HG02840 (cell line): ENCODE data around the gene TRIAP1.

Experiments
- ATAC-seq: cut with Tn5 transposase; IDR thresholded peaks from one replicate; pipeline ENCODE4 v1.9.1; 2021; ENCODE audit warnings: mild to moderate bottlenecking, moderate library complexity, moderate number of reproducible peaks; ENCODE audit not compliant: unreplicated experiment, low FRiP score

TRIAP1 gene

DNA sequence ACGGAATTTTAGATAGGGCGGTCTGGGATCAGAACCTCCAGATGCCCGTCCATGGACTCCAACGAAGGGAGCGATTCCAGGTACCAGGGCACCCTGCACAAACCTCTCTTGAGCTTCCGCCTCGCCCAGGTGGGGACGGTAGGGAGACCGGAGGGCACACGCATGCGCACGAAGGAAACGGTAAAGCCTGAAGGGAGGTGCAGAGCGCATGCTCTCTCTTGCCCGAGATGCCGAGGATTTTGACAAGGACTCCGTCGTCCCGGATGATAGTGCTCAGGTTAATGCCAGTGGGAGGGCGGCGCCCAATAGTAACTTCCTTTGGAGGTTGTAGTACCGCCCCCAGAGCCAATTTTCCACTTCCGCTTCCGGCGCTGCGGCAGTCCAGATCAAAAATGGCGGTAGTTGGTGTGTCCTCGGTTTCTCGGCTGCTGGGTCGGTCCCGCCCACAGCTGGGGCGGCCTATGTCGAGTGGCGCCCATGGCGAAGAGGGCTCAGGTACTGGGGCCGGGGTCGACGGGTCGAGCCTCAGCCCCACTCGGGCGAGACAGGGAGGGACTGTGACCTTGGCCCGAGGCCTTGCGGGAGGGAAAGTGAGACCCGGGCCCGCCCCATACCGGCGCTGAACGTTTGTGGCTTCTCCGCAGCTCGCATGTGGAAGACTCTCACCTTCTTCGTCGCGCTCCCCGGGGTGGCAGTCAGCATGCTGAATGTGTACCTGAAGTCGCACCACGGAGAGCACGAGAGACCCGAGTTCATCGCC lies 8.3 kb downstream of the TRIAP1 start, which contains the start of gene COX6A1:
COX6A1 (plus strand) TSS at position 379 of the 760 bp plus-strand sequence; CDS start at position 393, 14 bp downstream.
- peak; percentile 96 for ATAC-seq

DNA sequence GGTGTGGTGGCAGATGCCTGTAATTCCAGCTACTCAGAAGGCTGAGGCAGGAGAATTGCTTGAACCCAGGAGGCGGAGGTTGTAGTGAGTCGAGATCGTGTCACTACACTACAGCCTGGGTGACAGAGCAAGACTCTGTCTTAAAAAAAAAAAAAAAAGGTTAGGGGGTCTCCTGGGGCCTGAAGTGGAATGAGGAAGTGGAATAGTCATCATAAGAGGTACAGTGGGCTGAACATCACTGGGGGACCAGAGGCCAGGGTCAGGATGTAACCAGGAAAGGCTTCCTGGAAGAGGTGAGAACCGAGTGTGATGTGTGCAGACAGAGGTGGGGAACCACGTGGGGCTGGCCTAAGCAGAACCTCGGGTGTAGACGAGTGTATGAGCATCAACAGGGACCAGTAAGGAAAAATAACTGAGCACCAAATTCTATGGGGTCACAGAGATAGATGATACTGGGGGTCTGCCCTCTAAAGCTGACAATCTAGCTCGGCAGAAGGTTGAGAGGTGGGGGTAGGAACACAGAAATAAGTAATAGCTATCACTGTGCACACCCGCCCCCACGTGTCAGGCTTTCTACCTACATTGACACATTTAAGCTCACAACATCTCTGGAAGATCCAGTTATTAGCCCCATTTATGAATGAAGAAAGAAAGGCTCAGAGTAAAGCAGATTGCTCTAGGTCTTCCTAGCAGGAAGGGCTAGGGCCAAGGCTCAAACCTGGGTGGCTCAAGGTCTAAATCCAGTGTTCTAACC lies 13.2 kb downstream of the TRIAP1 start:
- no peak for ATAC-seq

DNA sequence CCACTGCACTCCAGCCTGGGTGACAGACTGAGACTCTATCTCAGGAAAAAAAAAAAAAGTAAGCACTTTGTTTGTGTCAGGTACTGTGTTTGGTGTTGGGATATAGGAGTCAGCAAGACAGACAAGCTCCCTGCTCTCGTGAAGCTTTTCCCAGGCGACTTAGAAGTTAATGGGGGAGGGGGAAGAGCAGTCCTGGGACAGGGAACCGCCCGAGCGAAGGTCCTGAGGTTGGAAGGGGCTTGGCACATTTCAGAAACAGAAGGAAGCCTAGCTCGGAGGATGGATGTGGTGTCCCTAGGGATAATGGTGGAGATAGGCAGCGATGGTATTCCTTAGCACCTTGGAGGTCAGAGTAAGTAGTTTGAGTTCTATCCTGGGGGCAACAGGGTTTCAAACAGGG lies 16.8 kb downstream of the TRIAP1 start:
- ATAC-seq, result no peak

DNA sequence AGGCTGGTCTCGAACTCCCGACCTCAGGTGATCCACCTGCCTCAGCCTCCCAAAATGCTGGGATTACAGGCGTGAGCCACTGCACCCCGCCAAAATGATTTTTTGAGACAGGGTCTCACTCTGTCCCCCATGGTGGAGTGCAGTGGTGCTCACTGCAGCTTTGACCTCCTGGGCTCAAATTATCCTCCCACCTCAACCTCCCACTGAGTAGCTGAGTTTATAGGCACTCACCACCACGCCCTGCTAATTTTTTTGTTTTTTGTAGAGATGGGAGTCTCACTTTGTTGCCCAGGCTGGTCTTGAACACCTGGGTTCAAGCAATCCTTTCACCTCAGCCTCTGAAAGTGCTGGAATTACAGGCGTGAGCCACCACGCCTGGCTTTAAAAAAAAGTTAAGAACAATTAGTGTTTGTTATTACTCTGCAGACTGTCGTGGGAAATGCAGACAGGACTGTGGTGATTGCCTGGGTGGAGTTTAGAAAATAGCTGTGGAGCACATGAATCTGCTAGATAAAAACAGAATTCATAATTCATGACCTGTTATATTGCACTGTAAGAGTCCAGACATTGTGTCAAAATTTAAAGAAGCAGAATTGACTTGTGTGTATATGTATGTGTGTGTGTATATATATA lies 17.5 kb downstream of the TRIAP1 start:
- ATAC-seq, result no peak

DNA sequence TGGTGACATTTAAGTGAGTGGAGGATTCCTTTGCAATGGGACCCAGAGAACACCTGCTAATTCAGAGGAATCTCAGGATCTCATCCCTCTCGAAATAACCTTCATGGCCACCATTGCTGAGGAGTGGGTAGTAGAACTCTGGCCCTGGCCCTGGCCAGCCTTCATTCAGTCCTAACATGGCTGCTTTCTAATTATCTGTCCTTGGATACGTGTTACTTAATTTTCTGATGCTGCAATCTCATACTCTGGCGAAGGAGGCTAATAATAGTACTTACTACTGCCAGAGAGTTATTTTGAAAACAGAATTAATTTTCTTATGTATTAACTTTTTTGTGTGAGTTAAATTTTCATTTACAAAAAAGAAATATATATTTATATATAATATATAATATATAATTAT lies 20.4 kb downstream of the TRIAP1 start:
- no peak for ATAC-seq

DNA sequence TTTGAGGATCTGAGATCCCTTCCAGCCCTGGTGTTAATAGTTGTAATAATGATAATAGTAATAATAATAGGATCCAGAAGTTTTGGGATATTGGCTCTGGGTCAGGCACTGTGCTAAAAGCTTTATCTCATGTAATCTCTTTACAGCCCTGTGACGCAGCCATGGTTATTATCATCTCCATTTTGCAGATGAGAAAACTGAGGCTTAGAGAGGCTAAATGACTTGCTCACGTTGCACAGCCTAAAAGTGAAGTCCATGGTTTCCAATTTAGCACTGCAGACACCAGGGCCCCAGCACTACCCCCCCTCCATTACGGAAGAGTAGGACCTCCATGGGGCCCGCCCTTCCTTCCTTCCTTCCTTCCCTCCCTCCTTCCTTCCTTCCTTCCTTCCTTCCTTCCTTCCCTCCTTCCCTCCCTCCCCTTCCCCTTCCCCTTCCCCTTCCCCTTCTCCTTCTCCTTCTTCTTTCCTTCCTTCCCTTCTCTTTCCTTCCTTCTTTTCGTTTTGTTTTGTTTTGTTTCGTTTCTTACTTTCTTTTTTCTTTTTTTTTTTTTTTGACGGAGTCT lies 23.2 kb downstream of the TRIAP1 start:
- no peak for ATAC-seq

DNA sequence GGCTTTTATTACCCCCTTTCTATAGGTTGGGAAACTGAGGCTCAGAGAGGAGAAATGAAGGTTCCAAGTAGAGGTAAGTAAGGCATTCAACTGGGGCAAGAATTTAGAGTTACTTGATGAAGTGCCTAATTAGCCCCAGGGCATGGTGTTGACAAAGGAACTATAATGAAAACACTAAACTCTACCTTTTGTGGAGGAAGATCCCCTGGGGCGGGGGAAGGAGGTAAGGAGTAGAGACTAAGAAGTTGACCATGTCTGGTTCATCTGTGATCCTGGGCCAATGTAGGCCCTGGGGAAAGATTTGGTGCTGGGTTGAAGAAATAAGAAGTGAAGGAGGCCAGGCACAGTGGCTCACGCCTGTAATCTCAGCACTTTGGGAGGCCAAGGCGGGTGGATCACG lies 24.5 kb downstream of the TRIAP1 start:
- no peak for ATAC-seq

DNA sequence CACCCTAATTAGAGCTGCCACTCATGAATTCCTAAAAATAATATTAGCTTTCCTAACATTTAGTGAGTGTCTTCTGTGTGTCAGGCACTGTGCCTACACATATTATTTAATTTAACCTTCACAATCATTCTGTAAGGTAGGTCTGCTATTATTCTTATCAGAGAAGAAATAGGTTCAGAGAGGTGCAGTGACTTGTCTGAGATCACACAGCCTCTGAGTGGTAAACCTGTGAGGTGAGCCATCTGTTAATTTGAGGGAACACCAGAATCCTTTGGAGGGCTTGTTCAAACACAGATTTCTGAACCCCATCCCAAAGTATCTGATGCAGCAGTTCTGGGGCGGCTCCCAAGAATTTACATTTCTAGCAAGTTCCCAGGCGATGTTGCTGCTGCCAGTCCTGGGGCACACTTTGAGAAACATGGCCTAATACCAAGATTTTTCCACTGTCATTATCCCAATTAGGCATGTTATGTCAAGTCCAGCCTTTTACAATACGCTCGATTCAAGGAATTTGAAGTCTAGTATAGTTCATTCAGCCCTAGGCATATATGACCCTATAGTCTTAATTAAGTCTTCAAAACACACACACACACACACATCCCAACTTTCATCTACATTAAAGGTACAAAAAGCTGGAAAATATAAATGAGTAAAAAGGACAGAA lies 28.1 kb downstream of the TRIAP1 start:
- no peak for ATAC-seq

DNA sequence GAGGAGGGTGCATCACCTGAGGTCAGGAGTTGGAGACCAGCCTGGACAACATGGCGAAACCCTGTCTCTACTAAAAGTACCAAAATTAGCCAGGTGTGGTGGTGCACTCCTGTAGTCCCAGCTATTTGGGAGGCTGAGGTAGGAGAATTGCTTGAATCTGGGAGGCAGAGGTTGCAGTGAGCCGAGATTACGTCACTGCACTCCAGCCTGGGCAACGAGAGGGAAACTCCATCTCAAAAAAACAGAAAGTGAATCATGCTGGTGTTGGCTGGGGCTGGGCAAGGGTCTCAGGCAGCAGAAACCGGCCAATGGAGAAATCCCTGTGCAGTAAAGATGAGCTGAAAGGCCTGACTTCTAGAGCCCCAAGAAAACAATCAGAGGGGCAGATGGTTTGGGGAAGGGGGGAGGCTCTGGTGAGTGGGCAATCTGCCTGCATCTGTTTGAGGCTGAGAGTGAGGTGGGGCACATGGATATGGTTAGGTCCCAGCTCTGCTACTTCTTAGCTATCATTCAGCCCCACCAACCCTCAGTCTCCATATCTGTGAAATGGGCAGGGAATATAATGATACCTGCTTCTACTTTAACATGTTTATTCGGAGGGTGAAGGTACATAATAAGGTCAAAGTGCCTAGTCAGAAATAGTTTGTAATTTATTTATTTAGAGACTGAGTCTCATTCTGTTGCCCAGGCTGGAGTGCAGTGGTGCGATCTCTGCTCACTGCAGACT lies 29.5 kb downstream of the TRIAP1 start:
- no peak for ATAC-seq

DNA sequence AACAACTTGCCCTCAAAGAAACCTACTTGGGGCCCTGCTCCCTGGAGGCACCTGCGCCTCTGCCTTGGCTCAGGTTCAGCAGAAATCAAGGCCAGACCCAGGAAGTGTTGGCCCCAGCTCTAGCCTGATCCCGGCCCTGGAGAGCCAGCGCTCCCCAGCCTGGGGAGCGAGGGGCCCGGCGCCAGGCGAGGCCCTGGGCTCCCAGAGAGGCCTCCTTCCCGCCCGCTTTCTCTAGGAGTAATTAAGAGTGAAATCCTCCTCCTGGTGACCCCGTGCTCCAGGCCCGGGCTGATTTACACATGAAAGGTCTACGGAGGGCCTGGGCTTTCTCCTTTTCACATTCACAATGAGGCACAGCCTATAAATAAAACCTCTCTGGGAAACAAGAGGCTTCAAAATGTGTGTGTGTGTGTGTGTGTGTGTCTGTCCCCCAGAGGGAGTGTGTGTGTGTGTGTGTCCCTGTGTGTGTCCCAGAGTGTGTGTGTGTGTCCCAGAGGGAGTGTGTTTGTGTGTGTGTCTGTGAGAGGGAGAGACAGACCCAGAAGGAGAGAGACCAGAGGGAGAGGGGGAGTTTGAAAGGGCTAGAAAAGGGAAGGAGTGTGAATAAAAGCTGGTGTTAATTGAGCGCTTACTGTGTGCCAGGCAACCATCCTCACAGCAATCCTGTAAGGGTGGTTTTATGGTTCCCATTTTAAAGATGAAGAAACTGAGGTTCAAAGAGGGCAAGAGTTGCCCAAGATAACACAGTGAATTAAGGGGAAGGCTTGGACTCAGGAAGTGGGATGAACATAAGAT lies 32.1 kb downstream of the TRIAP1 start:
- no peak for ATAC-seq

DNA sequence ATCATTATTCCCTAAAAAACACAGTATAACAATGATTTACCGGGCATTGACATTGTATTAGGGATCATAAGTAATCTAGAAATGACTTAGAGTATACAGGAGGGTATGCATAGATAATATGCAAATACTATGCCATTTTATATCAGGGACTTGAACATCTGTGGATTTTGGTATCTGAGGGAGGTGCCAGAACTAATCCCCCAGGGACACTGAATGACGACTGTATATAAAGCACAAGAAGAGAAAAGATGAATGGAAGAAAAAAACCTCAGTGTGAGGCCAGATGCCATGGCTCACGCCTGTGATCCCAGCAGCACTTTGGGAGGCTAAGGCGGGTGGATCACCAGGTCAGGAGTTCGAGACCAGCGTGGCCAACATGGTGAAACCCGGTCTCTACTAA lies 33.8 kb downstream of the TRIAP1 start:
- ATAC-seq, result no peak

DNA sequence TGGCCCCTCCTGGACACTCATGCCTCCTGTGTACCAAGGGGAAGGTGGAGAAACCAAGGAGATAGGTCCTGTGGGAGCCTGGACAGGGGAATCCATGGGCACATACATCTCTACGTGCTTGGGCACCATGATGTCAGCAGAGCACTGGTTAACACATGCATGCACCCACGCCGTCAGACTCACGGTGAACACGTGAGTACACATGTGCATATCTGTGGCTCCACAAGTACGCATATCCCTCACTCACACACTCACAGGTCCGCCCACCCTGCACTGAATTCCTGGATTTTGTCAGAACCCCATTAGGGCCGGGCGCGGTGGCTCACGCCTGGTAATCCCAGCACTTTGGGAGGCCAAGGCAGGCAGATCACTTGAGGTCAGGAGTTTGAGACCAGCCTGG lies 37.4 kb downstream of the TRIAP1 start:
- no peak for ATAC-seq

DNA sequence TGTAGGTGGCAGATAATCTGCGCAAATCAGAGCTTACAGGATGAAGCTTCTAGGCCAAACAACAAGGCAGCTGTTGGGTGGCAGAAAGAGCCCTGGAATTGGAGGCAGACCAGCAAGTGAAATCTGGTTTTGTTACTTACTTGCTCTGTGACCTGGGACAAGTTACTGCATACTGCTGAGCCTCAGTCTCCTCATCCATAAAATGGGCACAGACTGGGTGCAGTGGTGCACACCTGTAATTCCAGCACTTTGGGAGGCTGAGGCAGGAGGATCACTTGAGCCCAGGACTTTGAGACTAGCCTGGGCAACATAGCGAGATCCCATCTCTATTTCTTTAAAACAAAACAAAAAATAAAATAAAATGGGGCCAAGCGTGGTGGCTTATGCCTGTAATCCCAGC lies 39.6 kb downstream of the TRIAP1 start:
- ATAC-seq, result no peak

DNA sequence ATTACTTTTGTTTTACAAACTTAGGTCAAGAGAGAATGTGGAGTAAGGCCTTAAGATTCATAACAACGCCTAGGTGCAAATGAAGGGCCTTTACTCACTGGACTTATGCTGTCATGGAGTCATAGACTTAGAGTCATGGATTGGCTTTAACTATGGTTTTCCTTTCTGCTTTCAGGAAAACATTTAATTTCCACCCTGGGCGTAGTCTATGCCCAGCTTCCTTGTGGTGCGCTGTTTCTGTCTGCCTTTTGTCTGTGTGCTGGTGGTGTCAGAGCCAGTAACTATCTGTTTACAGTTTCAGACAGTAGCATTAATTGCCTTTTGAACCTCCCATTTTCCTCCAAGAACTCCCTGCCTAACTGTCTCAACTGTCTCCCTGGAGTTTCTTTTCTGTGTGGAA lies 40.1 kb downstream of the TRIAP1 start:
- ATAC-seq, result no peak

DNA sequence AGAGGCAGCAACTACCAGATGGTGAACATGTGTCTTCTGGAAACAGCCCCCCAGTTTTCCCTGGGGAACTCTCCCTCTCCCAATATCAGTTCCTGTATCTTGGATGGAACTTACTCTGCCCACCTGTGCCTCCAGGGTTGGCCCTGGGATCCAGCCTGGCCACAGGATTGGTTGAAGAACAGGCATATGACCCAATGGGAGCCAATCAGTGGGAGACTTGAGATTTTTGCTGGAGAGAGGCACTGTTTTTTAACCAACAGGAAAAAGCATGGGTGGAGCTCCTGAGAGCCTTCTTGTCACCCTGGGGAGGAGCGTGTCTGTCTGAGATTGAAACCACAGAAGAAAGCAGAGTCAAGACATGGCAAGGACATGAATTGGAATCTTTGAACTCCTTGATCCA lies 41.9 kb downstream of the TRIAP1 start:
- no peak for ATAC-seq

DNA sequence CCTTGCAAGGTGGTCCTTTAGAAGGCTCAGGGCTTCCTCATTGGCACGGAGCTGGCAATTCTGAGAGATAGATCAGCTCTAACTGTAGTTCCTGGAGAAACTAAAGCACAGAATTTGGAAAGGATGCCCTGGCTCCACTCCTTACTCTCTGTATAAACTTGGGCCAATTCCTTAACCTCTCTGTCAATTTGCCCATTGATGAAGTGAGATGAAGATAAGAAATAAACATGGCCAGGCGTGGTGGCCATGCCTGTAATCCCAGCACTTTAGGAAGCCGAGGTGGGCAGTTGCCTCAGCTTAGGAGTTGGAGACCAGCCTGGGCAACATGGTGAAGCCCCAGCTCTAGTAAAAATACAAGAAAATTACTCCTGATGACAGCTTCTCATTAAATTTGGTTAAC lies 42.3 kb downstream of the TRIAP1 start:
- ATAC-seq, result no peak

DNA sequence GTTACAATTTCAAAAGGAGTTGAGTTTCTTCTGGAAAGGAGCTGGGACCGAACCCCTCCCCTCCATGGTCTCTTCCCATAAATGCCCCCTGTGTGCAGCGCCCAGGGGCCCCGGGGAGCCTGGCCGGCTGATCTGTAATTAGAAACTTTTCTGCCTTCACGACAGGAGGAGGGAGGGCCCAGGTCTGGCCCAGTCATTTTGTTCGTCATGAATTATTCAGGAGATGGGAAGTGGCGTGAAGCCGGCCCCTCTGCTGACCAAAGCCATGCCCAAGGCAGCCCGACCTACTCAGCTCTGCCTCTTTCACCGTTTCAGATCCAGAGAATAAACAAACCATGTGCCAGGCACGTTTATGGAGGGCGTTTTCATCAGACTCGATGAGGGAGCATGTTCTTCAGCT lies 44.0 kb downstream of the TRIAP1 start:
- no peak for ATAC-seq

DNA sequence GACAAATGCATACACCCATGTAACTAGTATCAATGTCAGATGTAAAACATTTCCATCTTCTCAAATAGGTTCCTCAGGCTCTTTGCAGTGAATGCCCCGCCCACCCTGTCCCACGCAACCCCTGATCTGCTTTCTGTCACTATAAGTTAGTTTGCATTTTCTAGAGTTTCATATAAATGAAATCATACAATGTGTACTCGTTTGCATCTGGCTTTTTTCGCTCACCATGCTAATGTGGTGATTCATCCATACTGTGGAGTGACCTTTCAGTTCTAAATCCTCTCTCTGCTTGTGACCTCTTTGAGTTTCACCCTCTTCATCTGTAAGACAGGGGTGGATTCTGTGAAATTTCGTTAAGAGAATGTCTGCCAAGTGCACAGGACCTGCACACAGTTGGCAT lies 46.7 kb downstream of the TRIAP1 start:
- ATAC-seq, result no peak

DNA sequence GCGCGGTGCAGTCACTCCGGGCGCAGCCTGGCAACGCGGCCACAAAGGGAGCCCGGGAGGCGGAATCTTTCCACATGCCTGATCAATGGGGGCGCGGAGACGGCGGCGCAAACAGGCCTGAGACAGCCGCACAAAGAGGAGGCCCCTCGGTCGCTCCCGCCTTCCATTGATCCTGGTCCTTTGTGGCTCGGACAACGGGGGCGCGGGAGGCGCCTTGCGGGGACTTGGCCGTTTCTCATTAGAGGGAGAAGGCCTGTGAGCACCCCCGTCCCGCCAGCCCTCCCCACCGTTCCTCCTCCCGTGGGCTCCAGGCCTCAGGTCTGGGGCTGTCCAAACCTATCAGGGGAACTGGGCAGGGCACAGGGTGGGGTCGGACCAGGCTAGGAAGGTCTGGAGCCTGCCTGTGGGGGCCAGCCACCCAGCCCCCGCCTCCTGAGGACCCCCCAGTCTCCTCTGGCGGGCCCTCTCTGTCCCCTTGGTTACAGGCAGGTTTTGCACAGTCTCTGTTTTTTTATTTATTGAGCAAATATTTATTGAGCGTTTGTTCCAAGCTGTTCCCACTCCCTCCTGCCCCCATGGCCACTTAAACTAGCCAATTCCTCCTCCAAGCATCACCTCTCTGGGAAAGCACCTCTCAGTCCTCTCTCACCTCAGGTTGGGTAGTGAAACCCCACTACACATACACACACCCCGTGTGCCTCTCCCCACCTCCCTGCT lies 48.2 kb downstream of the TRIAP1 start:
- no peak for ATAC-seq
